DMS79 treated with DMSO at 0.1 percent for 48 hours (cell line): Measurements from ENCODE around the gene LSR.

Experiments used
- DNase-seq: peaks from one replicate; lab custom pipeline; 2025; lab: John Stamatoyannopoulos, UW

LSR gene

GRCh38 chr19:35248310-35249145 is at the start of gene LSR:
TSS of gene LSR (plus strand) at chr19:35249002. CDS start at chr19:35249023, 21 bp downstream.
- DNase-seq = peak; percentile 97

GRCh38 chr19:35199481-35199880 is 49.3 kb upstream of the LSR start:
- DNase-seq = no peak

- peak; percentile 18 for DNase-seq
Observed at GRCh38 chr19:35202722-35203688, 45.8 kb upstream of the LSR start.

- no peak for DNase-seq
Observed at GRCh38 chr19:35204799-35205732, 43.7 kb upstream of the LSR start.

- DNase-seq = no peak
Observed at GRCh38 chr19:35205733-35206323, 43.0 kb upstream of the LSR start.

- no peak for DNase-seq
Observed at GRCh38 chr19:35206379-35206778, 42.4 kb upstream of the LSR start.

- no peak for DNase-seq
Observed at GRCh38 chr19:35206855-35207254, 41.9 kb upstream of the LSR start.

GRCh38 chr19:35207391-35207871 is 41.4 kb upstream of the LSR start:
- DNase-seq = no peak

- DNase-seq = no peak
Observed at GRCh38 chr19:35208121-35208520, 40.7 kb upstream of the LSR start.

GRCh38 chr19:35209646-35210045 is 39.2 kb upstream of the LSR start:
- DNase-seq = no peak

GRCh38 chr19:35211545-35212230 is 37.1 kb upstream of the LSR start:
- DNase-seq = no peak

- DNase-seq = no peak
Observed at GRCh38 chr19:35212241-35212640, 36.6 kb upstream of the LSR start.

- DNase-seq = peak; percentile 92
Observed at GRCh38 chr19:35213663-35214632, 34.9 kb upstream of the LSR start.

GRCh38 chr19:35214766-35215422 is 33.9 kb upstream of the LSR start:
- DNase-seq = no peak

- DNase-seq = no peak
Observed at GRCh38 chr19:35216016-35216832, 32.6 kb upstream of the LSR start.

- DNase-seq = peak; percentile 15
Observed at GRCh38 chr19:35216833-35217648, 31.8 kb upstream of the LSR start.

GRCh38 chr19:35217649-35217990 is 31.2 kb upstream of the LSR start:
- DNase-seq = no peak
